ENCODE results near the gene SETBP1.
"Not testable (repeated sequence)": the region's sequence is repeated elsewhere in the genome, so short reads cannot be mapped to it uniquely, and the experiment has no call there.

SETBP1 gene

GRCh38 chr18:44796429-44797428 lies 116.0 kb downstream of the SETBP1 start:
- no peak for TF ChIP-seq CSRNP3 (CRISPR knock-in tag; IDR thresholded peaks at IDR 0.05)
- TF ChIP-seq ESRRG (CRISPR knock-in tag; IDR thresholded peaks at IDR 0.05), result no peak
- TF ChIP-seq CSDC2 (CRISPR knock-in tag; IDR thresholded peaks at IDR 0.05), result no peak
- no peak for TF ChIP-seq ZNF8 (CRISPR knock-in tag; IDR thresholded peaks at IDR 0.05)
- no peak for TF ChIP-seq ISL1 (CRISPR knock-in tag; IDR thresholded peaks at IDR 0.05)
- TF ChIP-seq TSHZ2 (CRISPR knock-in tag; IDR thresholded peaks at IDR 0.05), result no peak
- TF ChIP-seq ZNF565 (CRISPR knock-in tag; conservative IDR thresholded peaks at IDR 0.05; ENCODE audit: low read depth), result no peak
- TF ChIP-seq ZFP30 (CRISPR knock-in tag; IDR thresholded peaks at IDR 0.05), result no peak
- ATAC-seq, result no peak

GRCh38 chr18:44798433-44799048 lies 117.9 kb downstream of the SETBP1 start:
- TF ChIP-seq SNAI2 (CRISPR knock-in tag; IDR thresholded peaks at IDR 0.05) (no peak), CSDC2 (CRISPR knock-in tag; IDR thresholded peaks at IDR 0.05) (no peak), ZFP3 (CRISPR knock-in tag; IDR thresholded peaks at IDR 0.05) (no peak), ZNF8 (CRISPR knock-in tag; IDR thresholded peaks at IDR 0.05) (no peak), CREB5 (CRISPR knock-in tag; IDR thresholded peaks at IDR 0.05; ENCODE audit: low read depth) (no peak), TOX (CRISPR knock-in tag; IDR thresholded peaks at IDR 0.05; ENCODE audit: borderline replicate concordance) (no peak), ZNF565 (CRISPR knock-in tag; conservative IDR thresholded peaks at IDR 0.05; ENCODE audit: low read depth) (no peak), GLIS3 (CRISPR knock-in tag; IDR thresholded peaks at IDR 0.05) (no peak), OSR1 (CRISPR knock-in tag; IDR thresholded peaks at IDR 0.05) (no peak)
- ATAC-seq, result no peak

- ATAC-seq, result no peak
- no peak for TF ChIP-seq ZC3H10 (CRISPR knock-in tag; IDR thresholded peaks at IDR 0.05)
Measured at GRCh38 chr18:44799382-44799906, 118.8 kb downstream of the SETBP1 start.

- TF ChIP-seq OSR1 (CRISPR knock-in tag; IDR thresholded peaks at IDR 0.05), result no peak
- TF ChIP-seq TCF4 (CRISPR knock-in tag; IDR thresholded peaks at IDR 0.05; ENCODE audit: borderline replicate concordance), result no peak
- no peak for TF ChIP-seq ZFP30 (CRISPR knock-in tag; IDR thresholded peaks at IDR 0.05)
- TF ChIP-seq ZFP3 (CRISPR knock-in tag; IDR thresholded peaks at IDR 0.05), result no peak
- no peak for TF ChIP-seq ZC3H10 (CRISPR knock-in tag; IDR thresholded peaks at IDR 0.05)
- TF ChIP-seq ISL1 (CRISPR knock-in tag; IDR thresholded peaks at IDR 0.05), result no peak
- TF ChIP-seq GLIS3 (CRISPR knock-in tag; IDR thresholded peaks at IDR 0.05), result no peak
- TF ChIP-seq PATZ1 (CRISPR knock-in tag; IDR thresholded peaks at IDR 0.05; ENCODE audit: borderline replicate concordance), result no peak
- no peak for ATAC-seq
Measured at GRCh38 chr18:44799907-44800421, 119.3 kb downstream of the SETBP1 start.

- not testable (repeated sequence) for ATAC-seq
Measured at GRCh38 chr18:44800766-44801165, 120.1 kb downstream of the SETBP1 start.

Measured in SK-N-SH treated with all-trans-retinoic acid at 6 μM for 48 hours (cell line).